GM18502 (cell line): Measurements from ENCODE around the gene SEMA6B.
"Not testable (repeated sequence)": the region's sequence is repeated elsewhere in the genome, so short reads cannot be mapped to it uniquely, and the experiment has no call there.

Experiments
- ATAC-seq: cut with Tn5 transposase; IDR thresholded peaks from one replicate; pipeline ENCODE4 v1.9.1; 2021; ENCODE audit warnings: mild to moderate bottlenecking; ENCODE audit not compliant: unreplicated experiment, poor library complexity

SEMA6B gene, protein sequence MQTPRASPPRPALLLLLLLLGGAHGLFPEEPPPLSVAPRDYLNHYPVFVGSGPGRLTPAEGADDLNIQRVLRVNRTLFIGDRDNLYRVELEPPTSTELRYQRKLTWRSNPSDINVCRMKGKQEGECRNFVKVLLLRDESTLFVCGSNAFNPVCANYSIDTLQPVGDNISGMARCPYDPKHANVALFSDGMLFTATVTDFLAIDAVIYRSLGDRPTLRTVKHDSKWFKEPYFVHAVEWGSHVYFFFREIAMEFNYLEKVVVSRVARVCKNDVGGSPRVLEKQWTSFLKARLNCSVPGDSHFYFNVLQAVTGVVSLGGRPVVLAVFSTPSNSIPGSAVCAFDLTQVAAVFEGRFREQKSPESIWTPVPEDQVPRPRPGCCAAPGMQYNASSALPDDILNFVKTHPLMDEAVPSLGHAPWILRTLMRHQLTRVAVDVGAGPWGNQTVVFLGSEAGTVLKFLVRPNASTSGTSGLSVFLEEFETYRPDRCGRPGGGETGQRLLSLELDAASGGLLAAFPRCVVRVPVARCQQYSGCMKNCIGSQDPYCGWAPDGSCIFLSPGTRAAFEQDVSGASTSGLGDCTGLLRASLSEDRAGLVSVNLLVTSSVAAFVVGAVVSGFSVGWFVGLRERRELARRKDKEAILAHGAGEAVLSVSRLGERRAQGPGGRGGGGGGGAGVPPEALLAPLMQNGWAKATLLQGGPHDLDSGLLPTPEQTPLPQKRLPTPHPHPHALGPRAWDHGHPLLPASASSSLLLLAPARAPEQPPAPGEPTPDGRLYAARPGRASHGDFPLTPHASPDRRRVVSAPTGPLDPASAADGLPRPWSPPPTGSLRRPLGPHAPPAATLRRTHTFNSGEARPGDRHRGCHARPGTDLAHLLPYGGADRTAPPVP

DNA sequence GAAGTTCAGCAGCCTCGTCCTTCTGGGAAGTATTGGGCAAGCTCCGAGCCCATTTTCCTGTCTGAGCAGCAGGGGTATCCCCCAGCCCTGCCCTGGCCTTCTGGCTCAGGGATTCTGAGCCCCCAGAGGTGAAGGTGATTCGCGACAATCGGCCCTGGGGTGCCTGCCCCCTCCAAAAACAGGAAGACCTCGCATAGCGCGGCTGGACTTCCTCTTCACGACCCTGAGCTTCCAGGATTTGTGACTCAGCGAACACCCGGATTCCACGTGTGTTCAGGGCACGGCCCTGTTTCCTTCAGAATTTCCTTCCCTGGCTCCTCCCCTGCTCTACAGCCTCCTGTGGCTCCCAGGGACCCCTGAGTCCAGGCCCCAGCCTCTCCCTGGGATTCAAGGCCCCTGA lies at the start of gene SEMA6B:
SEMA6B (minus strand) TSS at position 116 of the 400 bp plus-strand sequence. CDS start 1,227 bp downstream, outside the sequence.
- ATAC-seq: no peak

DNA sequence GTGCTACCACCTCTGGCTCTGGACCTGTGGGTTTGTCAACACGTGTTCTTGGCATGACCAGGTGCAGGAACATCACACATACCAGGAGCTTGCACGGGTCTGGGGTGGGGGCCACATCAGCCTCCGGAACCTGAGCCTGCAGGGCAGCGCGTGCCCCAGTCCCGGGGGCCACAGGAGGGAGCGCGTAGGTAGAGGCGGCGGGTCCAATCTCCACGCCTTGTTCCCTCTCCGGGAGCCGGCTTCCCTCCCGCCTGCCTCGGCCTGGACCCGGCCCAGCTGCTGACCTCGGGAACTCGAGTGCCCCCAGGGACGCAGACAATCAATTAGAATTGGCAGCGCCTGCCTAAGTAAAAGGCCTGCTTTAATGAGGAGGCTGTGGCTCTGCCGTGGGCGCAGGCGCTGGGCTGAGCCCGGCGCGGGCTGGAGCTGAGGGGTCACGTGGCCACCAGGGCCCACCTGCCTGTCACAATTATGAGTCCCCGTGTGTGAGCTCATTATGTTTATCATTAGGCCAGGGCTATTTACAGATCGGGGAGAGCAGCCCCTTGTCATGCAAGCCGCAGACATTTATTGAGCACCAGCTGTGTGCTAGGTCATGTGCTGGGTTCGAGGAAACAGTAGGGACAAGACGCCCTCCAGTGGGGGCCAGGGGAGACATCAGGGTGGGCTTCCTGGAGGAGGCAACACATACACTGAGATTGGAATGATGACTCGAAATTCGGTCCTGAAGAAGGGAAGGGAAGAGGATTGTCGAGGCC lies 47.6 kb upstream of the SEMA6B start:
- no peak for ATAC-seq

DNA sequence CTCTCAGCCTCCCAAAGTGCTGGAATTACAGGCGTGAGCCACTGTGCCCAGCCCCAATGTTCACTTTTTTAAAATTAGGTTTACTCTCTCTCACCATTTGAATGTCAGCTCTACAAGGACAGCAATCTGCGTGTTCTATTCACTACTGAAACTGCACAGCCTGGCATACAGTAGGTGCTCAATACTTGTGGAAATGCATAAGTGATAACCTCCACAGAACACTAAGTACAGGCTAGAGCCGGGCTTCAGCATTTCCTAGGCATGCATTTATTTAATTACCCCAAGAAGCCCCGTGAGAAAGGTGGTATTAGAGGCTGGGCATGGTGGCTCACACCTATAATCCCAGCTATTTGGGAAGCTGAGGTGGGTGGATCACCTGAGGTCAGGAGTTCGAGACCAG lies 46.7 kb upstream of the SEMA6B start:
- ATAC-seq: no peak

DNA sequence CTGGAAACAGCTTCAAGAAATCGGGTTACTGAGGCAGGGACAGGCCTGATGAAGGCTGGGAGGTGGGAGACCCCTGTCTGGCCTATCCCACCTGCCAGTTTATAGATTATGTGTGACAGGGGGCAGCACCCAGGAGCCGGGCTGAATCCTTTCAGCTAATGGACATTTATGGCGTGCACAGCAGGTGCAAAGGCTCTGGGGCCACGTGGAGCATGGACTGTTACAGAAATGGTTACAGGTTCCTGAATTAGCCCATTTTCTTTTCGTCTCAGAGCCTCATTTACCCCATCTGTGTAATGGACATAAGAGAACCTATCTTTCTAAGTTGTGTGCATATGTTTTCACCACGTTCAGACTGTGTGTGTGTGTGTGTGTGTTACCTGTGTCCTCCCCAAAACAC lies 45.4 kb upstream of the SEMA6B start:
- no peak for ATAC-seq

DNA sequence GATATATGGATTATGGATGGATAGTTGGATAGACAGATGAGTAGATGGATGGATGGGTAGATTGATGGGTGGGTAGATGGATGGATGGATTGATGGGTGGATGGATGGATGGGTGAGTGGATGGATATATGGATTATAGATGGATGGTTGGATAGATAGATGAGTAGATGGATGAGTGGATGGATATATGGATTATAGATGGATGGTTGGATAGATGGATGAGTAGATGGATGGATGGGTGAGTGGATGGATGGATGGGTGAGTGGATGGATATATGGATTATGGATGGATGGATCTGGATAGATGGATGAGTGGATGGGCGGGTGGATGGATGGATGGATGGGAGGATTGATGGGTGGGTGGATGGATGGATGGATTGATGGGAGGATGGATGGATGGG lies 43.4 kb upstream of the SEMA6B start:
- ATAC-seq: no peak

DNA sequence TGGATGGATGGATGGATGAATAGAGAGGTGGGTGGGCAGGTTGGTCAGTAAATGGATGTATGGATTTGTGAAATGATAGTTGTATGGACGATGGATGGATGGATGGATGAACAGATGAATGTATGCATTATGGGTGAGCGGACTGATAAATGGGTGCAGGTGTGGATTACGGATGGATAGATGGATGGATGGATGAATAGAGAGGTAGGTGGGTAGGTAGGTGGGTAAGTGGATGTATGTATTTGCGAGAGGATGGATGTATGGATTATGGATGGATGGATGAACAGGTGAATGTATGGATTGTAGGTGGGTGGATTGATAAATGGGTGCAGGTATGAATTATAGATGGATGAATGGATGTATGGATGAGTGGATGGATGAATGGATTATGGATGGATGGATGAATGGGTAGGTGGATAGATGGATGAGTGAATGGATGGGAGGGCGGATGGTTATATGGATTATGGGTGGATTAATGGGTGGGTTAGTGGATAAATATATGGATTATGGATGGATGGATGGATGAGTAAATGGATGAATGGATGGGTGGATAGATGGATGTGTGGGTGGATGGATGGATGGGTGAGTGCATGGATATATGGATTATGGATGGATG lies 42.8 kb upstream of the SEMA6B start:
- ATAC-seq: no peak

DNA sequence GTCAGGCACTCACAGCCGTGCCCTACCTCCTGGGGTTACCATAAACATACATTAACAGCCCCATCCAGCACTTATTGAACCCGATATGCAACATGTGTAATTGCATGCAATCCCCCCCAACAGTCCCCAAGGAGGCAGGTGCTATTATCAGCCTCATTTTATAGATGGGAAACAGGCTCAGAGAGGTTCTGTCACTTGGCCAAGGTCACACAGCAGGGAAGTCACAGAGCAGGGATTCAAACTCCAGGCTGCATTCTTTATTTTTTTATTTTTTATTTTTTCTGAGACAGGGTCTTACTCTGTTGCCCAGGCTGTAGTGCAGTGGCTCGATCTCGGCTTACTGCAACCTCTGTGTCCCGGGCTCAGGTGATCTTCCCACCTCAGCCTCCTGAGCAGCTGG lies 41.4 kb upstream of the SEMA6B start:
- no peak for ATAC-seq

DNA sequence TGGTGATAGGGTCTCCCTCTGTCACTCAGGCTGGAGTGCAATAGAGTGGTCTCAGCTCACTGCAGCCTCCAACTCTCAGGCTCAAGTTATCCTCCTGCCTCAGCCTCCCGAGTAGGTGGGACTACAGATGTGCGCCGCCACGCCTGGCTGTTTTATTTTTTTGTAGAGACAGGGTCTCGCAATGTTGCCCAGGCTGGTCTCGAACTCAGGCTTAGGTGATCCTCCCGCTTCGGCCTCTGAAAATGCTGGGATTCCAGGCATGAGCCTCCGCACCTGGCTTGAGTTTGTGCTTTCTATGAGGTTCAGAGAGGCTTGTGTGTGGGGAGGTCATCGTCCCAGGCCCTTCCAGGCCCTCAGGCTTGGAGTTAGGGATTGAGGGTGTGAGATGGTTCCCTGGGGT lies 40.6 kb upstream of the SEMA6B start:
- no peak for ATAC-seq

DNA sequence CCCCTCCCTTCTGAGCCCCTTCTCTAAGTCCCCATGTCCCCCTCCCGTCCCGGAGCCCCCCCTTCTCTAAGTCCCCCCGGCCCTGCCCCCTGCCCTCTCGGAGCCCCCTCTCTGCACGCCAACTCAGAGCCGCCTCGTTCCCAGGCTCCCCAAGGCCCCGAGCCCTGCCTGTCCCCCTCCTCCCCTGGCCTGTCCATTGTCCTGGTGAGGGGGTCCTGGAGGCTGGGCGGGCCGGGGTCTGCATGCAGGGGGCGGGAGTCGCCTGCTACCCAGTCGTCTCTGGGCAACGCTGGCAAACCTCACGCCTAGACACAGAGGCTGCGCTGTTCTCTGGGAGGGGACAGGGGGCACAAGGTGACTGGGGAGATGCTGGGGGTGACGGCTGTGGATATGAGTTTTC lies 39.2 kb upstream of the SEMA6B start:
- ATAC-seq: no peak

DNA sequence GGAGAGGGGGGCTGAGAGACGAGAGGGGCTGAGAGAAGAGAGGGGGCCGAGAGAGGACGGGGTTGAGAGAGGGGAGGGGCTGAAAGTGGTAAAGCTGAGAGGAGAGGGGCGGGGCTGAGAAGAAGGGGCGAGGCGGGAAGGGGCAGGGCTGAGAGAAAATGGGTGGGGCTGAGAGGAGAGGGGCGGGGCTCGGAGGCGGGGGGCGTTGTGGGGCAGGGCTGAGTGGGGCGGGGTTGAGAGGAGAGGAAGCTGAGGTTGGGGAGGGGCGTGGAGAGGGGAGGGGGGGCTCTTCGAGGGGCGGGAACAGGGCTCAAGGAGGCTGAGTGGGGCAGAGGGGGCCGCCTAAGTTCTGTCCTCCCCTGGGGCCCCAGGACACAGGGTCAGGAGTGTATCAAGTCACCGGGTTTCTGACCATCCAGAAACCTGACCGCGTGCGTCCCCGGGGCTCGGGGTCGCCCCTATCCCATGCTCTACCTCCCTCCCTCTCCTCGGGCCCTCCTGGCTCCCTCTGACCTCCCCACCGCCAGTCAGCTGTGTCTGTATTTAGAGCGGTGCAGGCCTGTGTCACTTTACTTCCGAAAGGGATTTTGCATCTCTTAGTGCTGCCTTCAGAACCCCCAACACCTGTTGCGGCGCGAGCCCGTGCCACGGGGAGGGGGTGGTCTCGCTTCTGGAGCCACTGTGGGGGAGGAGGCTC lies 38.6 kb upstream of the SEMA6B start:
- no peak for ATAC-seq

DNA sequence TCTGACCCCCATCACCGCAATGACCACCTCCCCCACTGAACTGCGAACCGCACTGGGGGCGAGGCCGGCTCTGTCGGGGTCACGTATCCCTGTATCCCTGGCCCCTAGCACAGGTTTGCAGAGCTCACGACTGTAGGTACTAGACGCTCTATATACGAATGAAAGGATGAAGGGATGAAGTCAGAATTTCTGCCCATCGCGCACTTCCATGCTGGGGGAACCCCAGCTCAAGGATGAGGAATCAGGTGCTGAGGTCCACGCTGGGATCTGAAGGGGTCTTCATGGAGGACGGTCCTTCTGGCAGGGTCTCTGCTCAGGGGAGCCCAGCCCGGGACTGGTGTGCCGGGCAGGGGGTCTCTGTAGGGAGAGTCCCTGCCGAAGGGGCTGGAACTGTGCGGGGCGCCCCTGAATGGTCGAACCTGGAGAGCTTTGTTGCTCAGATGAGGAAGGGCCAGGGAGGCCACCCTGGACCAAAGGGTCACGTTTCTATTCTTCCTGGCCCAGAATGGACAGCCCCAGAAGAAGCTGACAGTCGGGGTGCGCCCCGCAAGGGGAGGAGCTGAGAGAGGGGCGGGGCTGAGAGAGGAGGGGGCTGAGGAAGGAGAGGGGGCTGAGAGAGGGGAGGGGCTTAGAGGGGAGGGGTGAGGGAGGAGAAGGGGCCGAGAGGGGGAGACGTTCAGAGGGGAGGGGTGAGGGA lies 37.9 kb upstream of the SEMA6B start:
- ATAC-seq: no peak

DNA sequence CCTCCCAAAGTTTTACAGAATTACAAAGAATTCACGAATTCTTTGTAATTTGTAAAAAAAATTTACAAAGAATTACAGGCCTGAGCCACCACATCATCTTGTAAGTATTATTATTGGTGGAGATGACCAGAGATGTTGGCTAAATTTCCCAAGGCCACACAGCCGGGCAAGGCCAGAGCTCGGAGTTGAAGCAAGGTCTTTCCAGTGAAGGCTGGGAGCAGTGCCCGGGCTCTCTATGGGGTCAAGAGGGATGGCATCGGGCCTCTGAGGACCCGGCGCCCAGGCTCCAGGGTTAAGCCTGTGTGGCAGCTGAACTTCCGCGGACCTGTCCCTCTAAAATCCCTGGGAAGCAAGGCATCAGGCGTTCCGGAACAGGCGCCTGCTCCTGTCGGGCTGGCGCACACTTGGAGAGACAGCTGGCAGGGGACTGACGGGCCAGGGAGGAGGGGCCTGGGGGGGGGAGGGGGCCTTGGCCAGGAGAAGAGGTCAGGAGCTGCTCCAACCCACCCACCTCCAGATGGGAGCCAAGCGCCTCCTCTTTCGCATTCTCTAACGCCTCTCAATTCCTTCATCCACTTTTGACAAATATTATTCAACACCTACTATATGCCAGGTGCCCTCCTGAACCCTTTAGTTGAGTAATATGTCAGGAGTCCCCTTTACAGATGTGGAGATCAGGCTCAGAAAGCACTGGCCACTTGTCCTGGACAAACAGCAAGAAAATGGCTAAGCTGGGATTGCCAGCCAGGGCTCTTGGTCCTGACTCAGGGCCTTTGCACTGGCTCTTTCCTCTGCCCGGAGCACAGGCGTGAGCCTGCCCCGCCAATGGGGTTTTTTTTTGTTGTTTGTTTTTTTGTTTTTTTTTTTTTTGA lies 36.8 kb upstream of the SEMA6B start:
- no peak for ATAC-seq

DNA sequence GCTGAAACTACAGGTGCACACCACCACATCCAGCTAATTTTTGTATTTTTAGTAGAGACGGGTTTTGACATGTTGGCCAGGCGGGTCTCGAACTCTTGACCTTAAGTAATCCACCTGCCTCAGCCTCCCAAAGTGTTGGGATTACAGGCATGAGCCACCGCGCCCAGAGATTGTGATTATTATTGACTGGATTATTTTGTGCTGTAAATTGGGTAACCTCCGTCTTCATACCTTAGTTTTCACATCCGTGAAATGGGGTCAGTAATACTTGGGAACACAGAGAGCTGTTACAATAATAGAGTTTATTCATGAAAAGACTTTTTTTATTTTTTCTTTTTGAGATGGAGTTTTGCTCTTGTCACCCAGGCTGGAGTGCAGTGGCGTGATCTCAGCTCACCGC lies 35.7 kb upstream of the SEMA6B start:
- ATAC-seq: not testable (repeated sequence)

DNA sequence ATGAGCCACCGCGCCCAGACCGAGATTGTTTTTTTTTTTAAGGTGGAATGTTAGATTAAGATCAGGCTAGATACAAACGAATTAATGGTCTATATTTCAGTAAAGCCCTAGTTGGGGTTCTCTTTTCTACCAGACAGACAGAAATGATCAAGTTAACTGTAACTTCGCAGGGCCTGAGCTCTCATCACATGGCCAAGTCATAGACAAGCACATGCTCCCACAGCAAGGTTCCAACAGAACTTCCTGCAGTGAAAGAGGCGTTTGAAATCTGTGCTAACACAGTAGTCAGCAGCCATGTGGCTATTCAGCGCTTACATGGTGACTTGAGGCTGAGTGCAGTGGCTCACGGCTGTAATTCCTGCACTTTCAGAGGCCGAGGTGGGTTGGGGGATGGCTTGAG lies 34.7 kb upstream of the SEMA6B start:
- ATAC-seq: no peak

DNA sequence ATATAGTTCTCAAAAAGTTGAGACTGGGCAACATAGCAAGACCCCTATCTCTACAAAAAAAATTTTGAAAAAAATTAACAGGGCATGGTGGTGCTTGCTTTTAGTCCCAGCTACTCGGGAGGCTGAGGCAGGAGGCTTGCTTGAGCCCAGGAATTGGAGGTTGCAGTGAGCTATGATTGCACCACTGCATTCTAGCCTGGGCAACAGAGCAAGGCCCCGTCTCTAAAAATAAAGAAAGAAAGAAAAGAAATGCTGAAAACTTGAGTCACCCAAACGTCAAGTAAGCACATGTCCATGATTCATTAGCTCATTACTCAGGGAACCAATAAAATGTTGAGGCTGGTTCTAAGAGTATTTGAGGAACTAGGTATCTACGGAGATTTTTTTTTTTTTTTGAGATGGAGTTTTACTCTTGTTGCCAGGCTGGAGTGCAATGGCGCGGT lies 33.9 kb upstream of the SEMA6B start:
- no peak for ATAC-seq

DNA sequence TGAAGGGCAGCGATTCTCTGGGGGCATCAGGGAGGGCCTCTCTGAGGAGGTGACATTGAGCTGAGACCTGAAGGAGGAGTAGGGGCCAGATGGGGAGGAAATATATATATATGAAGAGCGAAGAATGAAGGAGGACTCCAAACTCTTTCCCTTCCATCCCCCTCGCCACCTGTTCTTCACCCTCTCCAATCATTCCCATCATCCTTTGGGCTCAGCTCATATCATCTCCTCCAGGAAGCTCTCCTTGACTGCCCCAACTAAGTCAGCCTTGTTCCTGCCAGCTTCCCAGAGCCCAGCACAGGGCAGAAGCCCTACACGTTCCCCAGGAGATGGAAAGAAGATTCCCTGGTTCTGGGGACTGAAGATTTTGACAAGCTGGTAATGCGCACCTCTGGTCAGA lies 33.0 kb upstream of the SEMA6B start:
- no peak for ATAC-seq

DNA sequence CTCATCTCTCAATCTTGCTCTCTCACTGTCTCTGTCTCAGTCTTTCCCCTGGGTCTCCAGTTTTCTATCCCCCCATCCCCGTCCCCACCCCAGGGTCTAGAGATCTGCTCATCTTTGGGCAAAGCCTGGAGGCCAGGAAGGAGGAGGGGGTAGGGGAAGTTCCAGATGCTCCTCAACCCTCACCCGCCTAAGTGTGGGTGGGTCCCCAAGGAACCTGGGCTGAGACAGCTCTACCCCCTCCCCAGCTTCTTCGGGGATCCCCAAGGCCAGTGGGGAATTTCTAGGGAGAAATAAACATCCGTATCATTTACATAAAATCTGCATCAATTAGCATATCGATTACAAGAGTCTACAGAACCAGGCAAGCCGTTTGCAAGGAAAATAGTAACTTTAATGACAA lies 31.8 kb upstream of the SEMA6B start:
- ATAC-seq: no peak

DNA sequence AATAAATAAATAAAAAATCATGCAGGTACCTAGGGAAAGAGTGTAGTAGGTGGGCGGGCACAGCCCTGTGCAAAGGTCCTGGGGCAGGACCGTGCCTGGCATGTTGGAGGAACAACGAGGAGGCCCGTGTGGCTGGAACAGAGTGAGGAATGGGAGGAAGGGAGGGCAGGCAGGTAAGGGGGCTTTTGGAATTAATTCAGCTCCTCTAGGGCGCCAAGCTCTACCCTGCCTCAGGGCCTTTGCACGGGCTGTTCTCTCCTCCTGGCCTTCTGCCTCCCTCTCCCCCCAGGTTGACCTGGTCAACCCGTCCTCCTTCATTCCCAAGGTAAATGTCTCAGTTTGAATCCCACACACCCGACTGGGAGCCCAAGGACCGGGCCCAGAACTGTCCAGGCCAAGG lies 31.1 kb upstream of the SEMA6B start:
- ATAC-seq: no peak
